Activated CD4-positive, alpha-beta T cell treated with anti-CD3 and anti-CD28 coated beads, Interleukin-2, amount 50 U/mL, for 24 hours (primary cell): ENCODE data around the gene ATAD1.
"Not testable (repeated sequence)": the region's sequence is repeated elsewhere in the genome, so short reads cannot be mapped to it uniquely, and the experiment has no call there.

Experiments used
- DNase-seq, 2 donors: peaks; one replicate each; pipeline ENCODE4 v3.0.0-alpha.2; 2020; ENCODE audit warnings: low read depth in 1 of 2, low spot score in 1 of 2

ATAD1 gene

GRCh38 chr10:87759551-87759950 lies 58.5 kb downstream of the ATAD1 start:
- DNase-seq = no peak

DNA sequence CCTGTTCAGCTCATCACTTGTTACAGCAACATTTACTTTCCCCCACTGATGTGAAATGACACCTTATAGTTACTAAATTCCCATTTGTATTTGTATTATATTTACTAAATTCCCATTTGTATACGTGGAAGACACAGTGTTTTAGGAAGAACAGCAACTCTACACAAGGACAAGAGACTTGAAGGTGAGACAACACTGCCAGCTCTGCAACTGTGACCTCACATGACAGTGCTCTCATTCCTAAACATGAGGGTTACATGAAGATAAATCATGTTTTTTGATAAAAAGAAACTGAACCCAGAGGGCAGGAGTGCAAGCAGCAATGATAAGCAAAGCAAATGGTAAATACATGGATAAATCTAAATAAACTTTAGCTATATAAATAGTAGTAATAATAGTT lies 60.3 kb downstream of the ATAD1 start:
- no peak for DNase-seq

GRCh38 chr10:87753995-87754866 lies 63.8 kb downstream of the ATAD1 start:
- DNase-seq = no peak

- no peak for DNase-seq
Observed at GRCh38 chr10:87752566-87752965, 65.5 kb downstream of the ATAD1 start.

DNA sequence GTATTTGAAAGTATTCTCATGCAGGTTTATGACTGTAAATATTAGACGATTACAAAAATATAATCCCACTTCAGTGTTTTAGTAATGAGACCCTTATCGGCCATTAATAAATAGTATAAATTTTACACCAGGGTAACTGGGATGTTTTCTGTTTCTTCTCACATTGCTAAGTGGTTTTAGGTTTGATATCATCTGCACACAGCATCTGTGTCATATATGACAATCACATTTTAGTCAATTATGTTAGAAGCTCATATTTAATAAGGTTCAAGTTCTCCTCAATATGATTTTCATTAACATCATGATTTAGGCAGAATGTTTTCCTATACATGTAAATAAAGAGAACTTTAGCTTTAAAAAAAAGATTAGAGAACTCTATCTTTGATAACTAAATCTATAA lies 66.8 kb downstream of the ATAD1 start:
- DNase-seq = no peak

DNA sequence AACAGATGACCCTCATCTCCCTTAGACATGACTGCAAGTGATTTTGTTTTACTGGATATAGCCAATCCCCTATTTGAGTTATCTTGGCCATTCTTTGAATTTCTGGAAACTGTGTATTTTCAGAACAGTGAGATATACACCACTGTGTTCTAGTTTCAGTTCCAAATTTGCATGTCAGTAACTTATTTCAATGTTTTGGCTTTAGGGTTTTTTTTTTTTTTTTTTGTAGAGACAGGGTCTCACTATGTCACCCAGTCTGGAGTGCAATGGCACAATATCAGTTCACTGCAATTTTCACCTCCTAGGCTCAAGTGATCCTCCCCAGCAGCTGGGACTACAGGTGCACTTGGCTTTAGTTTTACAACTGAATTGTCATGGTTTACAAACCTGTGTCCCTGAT lies 67.2 kb downstream of the ATAD1 start:
- DNase-seq = no peak

DNA sequence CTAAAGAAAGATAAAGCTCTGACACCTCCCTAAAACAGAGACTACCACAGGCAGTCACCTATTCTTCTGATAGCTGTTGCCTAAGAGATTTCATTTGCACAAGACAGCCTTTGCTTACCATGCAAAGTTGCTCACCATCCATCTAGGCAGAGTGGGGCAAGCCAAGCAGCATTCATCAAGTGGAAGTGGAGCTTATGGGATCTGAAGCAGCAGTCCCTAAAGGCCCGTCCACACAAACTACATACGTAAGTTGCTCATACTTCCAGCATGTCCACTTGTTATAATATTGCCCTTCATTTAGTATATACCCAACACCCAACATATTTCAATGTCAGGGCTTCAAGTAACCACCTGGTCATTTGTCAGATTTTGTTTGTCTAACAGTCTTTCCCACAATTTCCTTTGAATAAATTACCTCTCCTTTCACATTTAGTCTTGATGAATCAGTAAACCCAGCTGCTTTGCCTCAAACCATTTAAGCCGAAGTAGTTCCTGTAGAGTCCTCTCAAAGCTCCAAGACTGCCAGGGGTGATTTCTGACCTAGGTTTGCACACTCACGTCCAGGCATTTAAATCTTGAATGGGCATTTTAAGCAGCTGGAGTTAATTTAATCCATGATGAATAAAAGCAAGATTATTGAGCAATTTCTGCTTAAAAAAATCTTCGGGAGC lies 67.9 kb downstream of the ATAD1 start:
- no peak for DNase-seq

- not testable (repeated sequence) for DNase-seq
Observed at GRCh38 chr10:87748244-87748643, 69.8 kb downstream of the ATAD1 start.

DNA sequence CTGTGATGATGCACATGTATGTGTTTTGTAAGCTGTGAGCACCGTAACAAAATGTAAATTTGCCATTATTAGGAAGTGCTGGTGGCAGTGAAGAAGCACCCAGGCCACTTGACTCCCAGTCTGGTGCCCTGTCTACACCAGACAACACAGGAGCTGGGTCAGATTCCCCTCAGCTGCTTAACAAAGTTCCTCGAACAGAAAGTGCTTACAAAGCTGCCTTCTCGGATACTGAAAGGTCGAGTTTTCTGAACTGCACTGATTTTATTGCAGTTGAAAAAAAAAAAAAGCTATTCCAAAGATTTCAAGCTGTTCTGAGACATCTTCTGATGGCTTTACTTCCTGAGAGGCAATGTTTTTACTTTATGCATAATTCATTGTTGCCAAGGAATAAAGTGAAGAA lies 71.1 kb downstream of the ATAD1 start:
- no peak for DNase-seq

DNA sequence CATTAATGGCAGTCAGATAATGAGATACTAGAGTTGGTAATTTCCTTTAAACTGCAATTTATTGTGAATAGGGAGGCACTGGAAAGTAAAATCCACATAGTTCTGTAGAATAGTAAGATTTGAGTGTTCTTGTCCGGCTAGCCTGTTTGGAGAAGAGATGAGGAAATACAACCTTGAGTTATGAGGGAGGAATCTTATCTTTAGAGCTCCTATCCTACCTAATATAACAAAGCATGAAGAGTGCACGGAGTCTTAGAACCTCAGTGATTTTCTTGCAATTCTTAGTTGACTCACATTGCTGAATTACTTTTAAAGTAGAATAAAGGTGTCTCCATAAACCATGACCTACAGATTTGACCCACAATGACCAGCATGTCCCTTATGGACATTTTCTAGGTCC lies 73.4 kb downstream of the ATAD1 start:
- no peak for DNase-seq

DNA sequence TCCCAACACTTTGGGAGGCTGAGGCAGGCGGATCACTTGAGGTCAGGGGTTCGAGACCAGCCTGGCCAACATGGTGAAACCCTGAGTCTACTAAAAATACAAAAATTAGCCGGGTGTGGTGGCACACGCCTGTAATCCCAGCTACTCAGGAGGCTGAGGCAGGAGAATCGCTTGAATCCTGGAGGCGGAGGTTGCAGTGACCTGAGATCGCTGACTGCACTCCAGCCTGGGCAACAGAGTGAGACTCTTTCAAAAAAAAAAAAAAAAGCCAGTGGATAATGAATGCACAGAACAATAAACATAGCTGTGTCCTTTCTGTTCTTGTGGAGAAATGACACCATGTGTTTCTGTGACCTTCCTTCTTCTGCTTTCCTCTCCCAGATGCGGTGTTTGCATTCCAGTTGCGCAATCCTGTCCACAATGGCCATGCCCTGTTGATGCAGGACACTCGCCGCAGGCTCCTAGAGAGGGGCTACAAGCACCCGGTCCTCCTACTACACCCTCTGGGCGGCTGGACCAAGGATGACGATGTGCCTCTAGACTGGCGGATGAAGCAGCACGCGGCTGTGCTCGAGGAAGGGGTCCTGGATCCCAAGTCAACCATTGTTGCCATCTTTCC lies 74.9 kb downstream of the ATAD1 start:
- DNase-seq = not testable (repeated sequence)

GRCh38 chr10:87740254-87740655 lies 77.8 kb downstream of the ATAD1 start:
- DNase-seq = no peak

DNA sequence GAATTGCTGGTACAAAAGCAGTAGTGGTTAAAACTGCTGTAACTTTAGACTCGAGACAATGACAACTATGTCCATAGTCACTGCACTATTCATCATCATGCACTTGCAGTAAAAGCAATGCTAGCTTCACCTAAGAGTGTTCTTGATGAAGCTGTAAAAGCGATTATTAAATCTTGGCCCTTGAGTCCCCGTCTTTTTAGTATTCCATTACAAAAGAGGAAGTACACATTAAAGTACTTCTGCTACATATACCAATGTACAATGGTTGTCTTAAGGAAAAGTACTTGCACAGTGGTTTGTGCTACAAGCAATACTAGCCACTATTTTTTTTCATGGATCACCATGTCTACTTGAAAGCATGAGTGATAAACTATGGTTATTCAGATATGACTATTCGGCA lies 78.3 kb downstream of the ATAD1 start:
- no peak for DNase-seq

GRCh38 chr10:87738253-87738652 lies 79.8 kb downstream of the ATAD1 start:
- DNase-seq = not testable (repeated sequence)

DNA sequence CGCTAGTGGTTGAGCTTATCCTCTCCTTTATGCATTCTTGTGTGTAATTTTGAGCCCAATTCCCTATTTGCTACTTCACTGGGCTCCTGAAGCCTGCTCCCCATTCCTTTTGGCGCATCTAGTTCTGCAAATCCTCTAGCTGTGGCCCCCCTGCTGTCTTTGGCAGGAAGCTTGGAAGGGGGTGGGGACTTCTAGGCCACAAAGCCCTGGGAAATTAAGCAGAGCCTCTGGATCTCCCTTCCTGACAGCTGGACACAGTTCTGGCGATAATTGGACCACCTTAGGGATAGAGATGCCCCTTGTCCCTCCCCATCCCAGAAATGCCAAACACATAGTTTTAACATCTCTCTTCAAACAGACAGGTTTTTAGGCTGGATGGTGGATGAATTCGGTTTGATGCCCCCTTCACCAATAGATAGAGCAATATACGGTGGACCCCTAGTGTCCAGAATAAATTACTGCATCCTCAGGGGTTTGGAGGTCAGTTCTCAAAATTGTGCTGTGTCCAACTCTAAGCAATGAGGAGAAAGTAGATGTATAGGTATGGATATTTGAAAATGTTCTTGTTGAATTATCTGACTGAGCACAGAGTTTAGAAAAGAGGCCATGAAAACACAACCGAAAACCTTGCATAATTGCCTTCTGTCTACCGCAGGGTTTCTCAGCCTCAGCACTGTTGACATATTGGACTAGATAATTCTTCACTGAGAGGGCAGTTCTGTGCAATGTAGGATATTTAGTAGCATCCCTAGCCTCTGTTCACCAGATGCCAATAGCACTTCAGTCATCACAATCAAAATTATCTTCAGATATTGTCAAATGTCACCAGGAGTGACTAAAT lies 82.8 kb downstream of the ATAD1 start:
- DNase-seq = peak in 1 of 2 donors; percentile 5

DNA sequence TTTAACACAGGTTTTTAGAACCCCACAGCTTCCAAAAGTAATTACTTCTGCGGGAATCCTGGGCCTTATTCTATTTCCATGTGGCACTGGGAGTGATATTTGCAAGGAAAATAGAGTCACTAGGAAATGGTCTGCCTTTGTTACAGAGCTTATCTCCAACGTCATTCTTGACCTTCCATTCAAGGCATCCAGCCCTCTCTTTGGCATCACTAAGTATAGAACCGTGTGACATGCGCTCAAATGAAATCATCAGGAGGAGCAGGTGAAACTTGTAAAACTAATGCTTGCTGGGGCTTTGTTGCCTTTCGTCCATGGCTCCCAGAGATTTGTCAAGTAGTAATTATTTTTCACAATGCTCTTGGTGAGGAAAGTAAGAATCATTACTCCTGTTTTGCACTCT lies 84.9 kb downstream of the ATAD1 start:
- no peak for DNase-seq

DNA sequence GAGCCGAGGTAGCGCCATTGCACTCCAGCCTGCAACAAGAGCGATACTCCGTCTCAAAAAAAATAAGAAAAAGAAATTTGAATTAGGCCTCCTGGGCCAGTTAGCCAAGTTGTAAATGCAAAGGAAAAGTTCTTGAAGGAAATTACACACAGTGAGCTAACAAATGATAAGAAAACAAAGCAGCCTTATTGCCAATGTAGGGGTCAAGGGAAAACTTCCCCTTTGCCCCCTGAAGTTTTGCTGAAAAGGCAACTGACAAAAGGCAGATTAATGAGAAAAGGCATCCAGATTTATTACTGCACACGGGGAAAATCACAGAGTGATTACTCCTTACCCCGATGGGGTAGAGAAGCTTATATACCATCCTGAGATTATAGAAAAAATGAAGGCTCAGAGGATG lies 88.1 kb downstream of the ATAD1 start:
- DNase-seq = no peak

GRCh38 chr10:87724789-87725188 lies 93.2 kb downstream of the ATAD1 start:
- no peak for DNase-seq

- DNase-seq = no peak
Observed at GRCh38 chr10:87723500-87723899, 94.5 kb downstream of the ATAD1 start.

GRCh38 chr10:87722716-87723115 lies 95.3 kb downstream of the ATAD1 start:
- no peak for DNase-seq

DNA sequence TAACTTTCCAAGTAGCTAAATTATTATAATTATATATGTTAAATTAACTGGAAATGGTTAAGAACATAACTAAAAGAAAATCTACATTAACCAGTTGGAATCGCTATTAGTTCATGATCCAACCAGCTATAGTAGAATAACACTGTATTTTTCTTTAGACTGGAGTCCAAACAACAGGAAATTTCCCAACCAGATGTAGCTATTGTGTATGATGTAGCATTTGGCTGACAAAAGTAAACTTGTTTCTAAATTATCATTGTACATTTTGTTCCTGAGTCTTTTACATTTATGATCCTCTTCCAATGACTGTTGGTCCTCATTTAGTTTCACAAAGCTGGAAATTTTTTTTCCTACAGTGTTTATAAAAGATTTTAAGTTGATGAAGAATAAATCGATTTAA lies 96.2 kb downstream of the ATAD1 start:
- no peak for DNase-seq
